Activated T-helper 17 cell treated with anti-CD3 and anti-CD28 coated beads, Interleukin-2, amount 50 U/mL, for 72 hours (primary cell): Measurements from ENCODE around the gene NAPEPLD. TPM values are rescaled to one million over a fixed set of nuclear protein-coding genes. Genes with fewer than 3 reads are reported as not detected.

ENCODE experiments used
- total RNA-seq, 2 donors: library from RNA; stranded (reverse); gene quantifications; one replicate each; pipeline ENCODE4 v1.2.3, GENCODE V29; 2022

NAPEPLD gene
- total RNA-seq, 2 donors from 2014 or later = 9.4 to 11.0 TPM

Other genes starting within 250 kb of the NAPEPLD start
- gene LRRC17, start 236.1 kb downstream of the NAPEPLD start, total RNA-seq = not detected
- gene FBXL13, start 74.3 kb downstream of the NAPEPLD start, total RNA-seq = 1 to 10 TPM in 1 of 2 donors, under 1 TPM in 1; 0.45 to 1.1 TPM
- 10 to 100 TPM; 32.2 to 41.1 TPM for gene ARMC10, start 74.0 kb downstream of the NAPEPLD start, total RNA-seq
- 10 to 100 TPM; 76.6 to 82.0 TPM for gene PMPCB, start 148.3 kb upstream of the NAPEPLD start, total RNA-seq
- 10 to 100 TPM; 28.8 to 44.0 TPM for gene DNAJC2, start 195.7 kb upstream of the NAPEPLD start, total RNA-seq
- 100 to 1,000 TPM; 111 to 180 TPM for gene PSMC2, start 198.5 kb upstream of the NAPEPLD start, total RNA-seq